ENCODE results near the gene ARHGEF17.

ARHGEF17 gene

DNA sequence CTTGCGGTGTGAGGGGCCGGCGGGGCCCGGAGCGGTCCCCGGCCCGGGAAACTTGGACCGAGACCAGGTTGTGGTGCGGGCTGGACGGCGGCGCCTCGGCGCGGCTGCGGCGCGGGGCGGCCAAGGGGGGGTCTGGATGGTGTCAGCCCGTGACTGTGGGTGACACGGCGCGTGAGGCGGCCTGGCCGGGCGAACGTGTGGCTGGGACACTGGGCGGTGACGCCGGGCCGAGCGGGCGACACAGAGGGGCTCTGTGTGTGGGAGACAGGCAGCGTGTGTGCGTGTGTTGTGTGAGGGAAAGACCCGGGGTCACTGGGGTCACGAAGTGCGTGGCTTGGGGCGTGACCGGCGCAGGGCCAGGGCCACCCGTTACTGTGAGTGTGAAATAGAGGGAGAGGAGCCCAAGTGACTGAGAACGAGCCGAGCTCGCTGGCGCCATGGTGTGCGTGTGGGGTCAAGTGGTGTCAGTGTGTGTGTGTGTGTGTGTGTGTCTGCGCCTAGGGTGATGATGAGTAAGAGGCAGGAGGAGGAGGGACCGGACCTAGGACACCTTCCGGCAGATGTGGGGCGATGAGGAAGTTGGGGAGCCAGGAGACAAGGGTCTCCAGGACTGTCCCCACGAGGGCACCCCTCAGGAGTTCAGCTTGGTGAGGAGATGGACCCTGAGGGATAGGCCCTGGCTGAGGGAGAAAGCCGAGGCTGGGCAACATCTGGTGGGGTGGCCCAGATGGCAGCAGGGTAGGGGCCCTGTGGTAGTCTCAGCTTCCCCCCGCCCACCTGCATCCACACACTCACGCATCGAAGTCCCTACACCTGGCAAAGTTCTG lies 68.9 kb downstream of the ARHGEF17 start (continued):
- TF ChIP-seq, protein P1, sequence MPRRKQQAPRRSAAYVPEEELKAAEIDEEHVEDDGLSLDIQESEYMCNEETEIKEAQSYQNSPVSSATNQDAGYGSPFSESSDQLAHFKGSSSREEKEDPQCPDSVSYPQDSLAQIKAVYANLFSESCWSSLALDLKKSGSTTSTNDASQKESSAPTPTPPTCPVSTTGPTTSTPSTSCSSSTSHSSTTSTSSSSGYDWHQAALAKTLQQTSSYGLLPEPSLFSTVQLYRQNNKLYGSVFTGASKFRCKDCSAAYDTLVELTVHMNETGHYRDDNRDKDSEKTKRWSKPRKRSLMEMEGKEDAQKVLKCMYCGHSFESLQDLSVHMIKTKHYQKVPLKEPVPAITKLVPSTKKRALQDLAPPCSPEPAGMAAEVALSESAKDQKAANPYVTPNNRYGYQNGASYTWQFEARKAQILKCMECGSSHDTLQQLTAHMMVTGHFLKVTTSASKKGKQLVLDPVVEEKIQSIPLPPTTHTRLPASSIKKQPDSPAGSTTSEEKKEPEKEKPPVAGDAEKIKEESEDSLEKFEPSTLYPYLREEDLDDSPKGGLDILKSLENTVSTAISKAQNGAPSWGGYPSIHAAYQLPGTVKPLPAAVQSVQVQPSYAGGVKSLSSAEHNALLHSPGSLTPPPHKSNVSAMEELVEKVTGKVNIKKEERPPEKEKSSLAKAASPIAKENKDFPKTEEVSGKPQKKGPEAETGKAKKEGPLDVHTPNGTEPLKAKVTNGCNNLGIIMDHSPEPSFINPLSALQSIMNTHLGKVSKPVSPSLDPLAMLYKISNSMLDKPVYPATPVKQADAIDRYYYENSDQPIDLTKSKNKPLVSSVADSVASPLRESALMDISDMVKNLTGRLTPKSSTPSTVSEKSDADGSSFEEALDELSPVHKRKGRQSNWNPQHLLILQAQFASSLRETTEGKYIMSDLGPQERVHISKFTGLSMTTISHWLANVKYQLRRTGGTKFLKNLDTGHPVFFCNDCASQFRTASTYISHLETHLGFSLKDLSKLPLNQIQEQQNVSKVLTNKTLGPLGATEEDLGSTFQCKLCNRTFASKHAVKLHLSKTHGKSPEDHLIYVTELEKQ (tag by site-specific recombination; IDR thresholded peaks at IDR 0.05; ENCODE audit: borderline replicate concordance): 0 out of 2 replicates have a peak, but pooled peaks have one; percentile 76
- TF ChIP-seq TRIM28 (IDR thresholded peaks at IDR 0.05; ENCODE audit: borderline replicate concordance, low read length) (no peak; the same call in 1 of the 2 replicates), ZNF394 (tag by site-specific recombination; IDR thresholded peaks at IDR 0.05; ENCODE audit: borderline replicate concordance) (no peak), ZEB2 (tag by site-specific recombination; IDR thresholded peaks at IDR 0.05) (peak; percentile 90), FEZF1 (tag by site-specific recombination; IDR thresholded peaks at IDR 0.05) (0 out of 2 replicates have a peak, but pooled peaks have one; percentile 15), ZNF138 (tag by site-specific recombination; IDR thresholded peaks at IDR 0.05; ENCODE audit: borderline replicate concordance) (no peak), PRDM1 (tag by site-specific recombination; IDR thresholded peaks at IDR 0.05) (no peak), ZNF433 (tag by site-specific recombination; IDR thresholded peaks at IDR 0.05; ENCODE audit: low read depth) (no peak), ZNF560 (tag by site-specific recombination; IDR thresholded peaks at IDR 0.05; ENCODE audit: borderline replicate concordance) (no peak), SCRT2 (tag by site-specific recombination; IDR thresholded peaks at IDR 0.05) (no peak), ZSCAN16 (tag by site-specific recombination; IDR thresholded peaks at IDR 0.05) (0 out of 2 replicates have a peak, but pooled peaks have one; percentile 54), ZNF175 (tag by site-specific recombination; IDR thresholded peaks at IDR 0.05) (no peak), KLF8 (tag by site-specific recombination; IDR thresholded peaks at IDR 0.05) (peak; percentile 53; the same call in 1 of the 2 replicates), ZNF518A (tag by site-specific recombination; conservative IDR thresholded peaks at IDR 0.05; ENCODE audit: low read depth) (no peak), ZNF596 (tag by site-specific recombination; IDR thresholded peaks at IDR 0.05) (no peak), ZNF624 (tag by site-specific recombination; IDR thresholded peaks at IDR 0.05) (no peak), BCL11A (tag by site-specific recombination; IDR thresholded peaks at IDR 0.05; ENCODE audit: low read depth) (peak; percentile 99), KLF7 (tag by site-specific recombination; IDR thresholded peaks at IDR 0.05; ENCODE audit: borderline replicate concordance) (peak; percentile 37; the same call in 1 of the 2 replicates), ZNF549 (tag by site-specific recombination; IDR thresholded peaks at IDR 0.05) (no peak), KLF10 (tag by site-specific recombination; IDR thresholded peaks at IDR 0.05) (no peak), ZNF514 (tag by site-specific recombination; IDR thresholded peaks at IDR 0.05) (no peak), ZNF266 (tag by site-specific recombination; IDR thresholded peaks at IDR 0.05; ENCODE audit: low read depth) (no peak), ZBTB48 (tag by site-specific recombination; IDR thresholded peaks at IDR 0.05) (peak; percentile 91), ZNF76 (tag by site-specific recombination; IDR thresholded peaks at IDR 0.05; ENCODE audit: borderline replicate concordance, low read depth) (no peak), ZNF48 (tag by site-specific recombination; IDR thresholded peaks at IDR 0.05) (no peak), ZNF362 (tag by site-specific recombination; IDR thresholded peaks at IDR 0.05) (no peak), KLF9 (tag by site-specific recombination; IDR thresholded peaks at IDR 0.05; ENCODE audit: low read depth) (peak; percentile 72)
- TF ChIP-seq, protein P2, sequence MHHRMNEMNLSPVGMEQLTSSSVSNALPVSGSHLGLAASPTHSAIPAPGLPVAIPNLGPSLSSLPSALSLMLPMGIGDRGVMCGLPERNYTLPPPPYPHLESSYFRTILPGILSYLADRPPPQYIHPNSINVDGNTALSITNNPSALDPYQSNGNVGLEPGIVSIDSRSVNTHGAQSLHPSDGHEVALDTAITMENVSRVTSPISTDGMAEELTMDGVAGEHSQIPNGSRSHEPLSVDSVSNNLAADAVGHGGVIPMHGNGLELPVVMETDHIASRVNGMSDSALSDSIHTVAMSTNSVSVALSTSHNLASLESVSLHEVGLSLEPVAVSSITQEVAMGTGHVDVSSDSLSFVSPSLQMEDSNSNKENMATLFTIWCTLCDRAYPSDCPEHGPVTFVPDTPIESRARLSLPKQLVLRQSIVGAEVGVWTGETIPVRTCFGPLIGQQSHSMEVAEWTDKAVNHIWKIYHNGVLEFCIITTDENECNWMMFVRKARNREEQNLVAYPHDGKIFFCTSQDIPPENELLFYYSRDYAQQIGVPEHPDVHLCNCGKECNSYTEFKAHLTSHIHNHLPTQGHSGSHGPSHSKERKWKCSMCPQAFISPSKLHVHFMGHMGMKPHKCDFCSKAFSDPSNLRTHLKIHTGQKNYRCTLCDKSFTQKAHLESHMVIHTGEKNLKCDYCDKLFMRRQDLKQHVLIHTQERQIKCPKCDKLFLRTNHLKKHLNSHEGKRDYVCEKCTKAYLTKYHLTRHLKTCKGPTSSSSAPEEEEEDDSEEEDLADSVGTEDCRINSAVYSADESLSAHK (tag by site-specific recombination; IDR thresholded peaks at IDR 0.05): no peak; the same call in 1 of the 2 replicates
